HL-60 (cell line): Measurements from ENCODE around the gene SNX30.

Experiments used
- DNase-seq, 2 experiments: peaks; one replicate each; pipeline ENCODE4 v3.0.0-alpha.2; 2010 to 2020; ENCODE audit warnings: low read depth in 1 of 2, low spot score in 1 of 2
- H3K27ac ChIP-seq: fragments of 250-450 bp; sonication (Bioruptor Pico); replicated peaks from 2 replicates; pipeline ENCODE4 v1.5.1; 2020; ENCODE audit warnings: mild to moderate bottlenecking, moderate library complexity
- H3K27me3 ChIP-seq: fragments of 250-450 bp; sonication (Bioruptor Pico); 2 replicates; pipeline ENCODE4 v1.5.1; 2021; ENCODE audit warnings: mild to moderate bottlenecking, moderate library complexity; ENCODE audit not compliant: insufficient read depth, poor library complexity, severe bottlenecking
- H3K4me3 ChIP-seq: replicated peaks from 2 replicates; pipeline ENCODE4 v1.5.1; 2011; ENCODE audit warnings: mild to moderate bottlenecking, control low read depth, low read length; ENCODE audit not compliant: insufficient read depth
- CTCF ChIP-seq: IDR thresholded peaks from one replicate; pipeline ENCODE4 v1.5.1; 2011; ENCODE audit warnings: low read length, control low read depth, inconsistent platforms; ENCODE audit not compliant: insufficient read depth
- GABPA ChIP-seq: IDR thresholded peaks from 2 replicates; pipeline ENCODE4 v1.6.1; 2012; ENCODE audit warnings: low read depth
- POLR2AphosphoS5 ChIP-seq: IDR thresholded peaks from 2 replicates; pipeline ENCODE4 v1.6.1; 2012; ENCODE audit warnings: low read depth
- REST ChIP-seq: IDR thresholded peaks from 2 replicates; pipeline ENCODE4 v1.6.1; 2012; ENCODE audit warnings: low read depth; ENCODE audit not compliant: insufficient replicate concordance
- SPI1 ChIP-seq: IDR thresholded peaks from 2 replicates; pipeline ENCODE4 v1.6.1; 2012; ENCODE audit warnings: low read depth, mild to moderate bottlenecking, borderline replicate concordance

SNX30 gene

GRCh38 chr9:112894699-112895098 is 144.1 kb downstream of the SNX30 start:
- no peak for TF ChIP-seq POLR2AphosphoS5
- no peak for TF ChIP-seq GABPA
- no peak for TF ChIP-seq SPI1
- TF ChIP-seq CTCF, result no peak
- no peak for TF ChIP-seq REST
- peak overlapping the region; percentile 29 for H3K27ac ChIP-seq
- peak; percentile 55 to 77 for DNase-seq
- H3K4me3 ChIP-seq, result no peak overlapping the region
- H3K27me3 ChIP-seq, result no peaks in the 10 kb centered on the region

GRCh38 chr9:112896131-112896530 is 145.6 kb downstream of the SNX30 start:
- Histone ChIP-seq H3K27ac (no peak overlapping the region), H3K27me3 (no peaks in the 10 kb centered on the region)
- no peak for TF ChIP-seq SPI1
- no peak for TF ChIP-seq CTCF
- TF ChIP-seq POLR2AphosphoS5, result no peak
- TF ChIP-seq REST, result no peak
- TF ChIP-seq GABPA, result no peak

GRCh38 chr9:112898872-112899311 is 148.3 kb downstream of the SNX30 start:
- TF ChIP-seq POLR2AphosphoS5 (no peak), SPI1 (peak; percentile 79; the same call in 1 of the 2 replicates), GABPA (no peak)
- Histone ChIP-seq H3K4me3 (no peak overlapping the region), H3K27me3 (no peaks in the 10 kb centered on the region), H3K27ac (no peak overlapping the region)
- DNase-seq, result peak; percentile 29 to 68

More at GRCh38 chr9:112896131-112896530, 145.6 kb downstream of the SNX30 start:
- no peak for DNase-seq
- no peak overlapping the region for H3K4me3 ChIP-seq

GRCh38 chr9:112900488-112900887 is 149.9 kb downstream of the SNX30 start:
- no peak for DNase-seq
- H3K27ac ChIP-seq, result no peak overlapping the region
- H3K4me3 ChIP-seq, result no peak overlapping the region
- TF ChIP-seq GABPA (no peak), REST (no peak), CTCF (no peak), SPI1 (no peak), POLR2AphosphoS5 (no peak)
- H3K27me3 ChIP-seq, result no peaks in the 10 kb centered on the region
